Measurements from ENCODE around the gene SAMD3. TPM values are rescaled to one million over a fixed set of nuclear protein-coding genes. Genes with fewer than 3 reads are reported as not detected.

SAMD3 gene
- total and polyA plus RNA-seq, 2 of the 4 experiments (the other 2 are of a cell fraction) = 3.0 to 3.9 TPM

GRCh38 chr6:130211691-130212090 lies 11.1 kb downstream of the SAMD3 start:
- no peak overlapping the region for H3K9ac ChIP-seq (ENCODE audit: low read depth, low read length)
- H4K8ac ChIP-seq (ENCODE audit: low read depth in 2 of 2, low read length in 2 of 2) = no peak overlapping the region
- no peaks in the 10 kb centered on the region for H3K9me3 ChIP-seq (ENCODE audit: control insufficient read depth, insufficient read depth, low read length)
- in situ Hi-C loops (cut with MboI; ENCODE audit: low sequenced_read_pairs) (no loop called here), dilution Hi-C loops (cut with HindIII; ENCODE audit: low sequenced_read_pairs, unreplicated experiment) (no loop called here), intact Hi-C loops (cut with micrococcal nuclease) (no loop called here)
- H4K91ac ChIP-seq (ENCODE audit: insufficient read depth, low read depth, low read length) = no peak overlapping the region
- H3K14ac ChIP-seq (replicated peaks; ENCODE audit: low read depth, low read length) = no peak overlapping the region
- no TSS peak for BruUV-seq (replicated peaks)
- no peak overlapping the region for H3K18ac ChIP-seq (ENCODE audit: low read depth, low read length)
- no peaks in the 10 kb centered on the region for H3K36me3 ChIP-seq (ENCODE audit: control insufficient read depth, insufficient read depth, low read length)
- POLR2A ChIA-PET (ENCODE audit: unreplicated experiment) = no interaction called here
- H3K56ac ChIP-seq (ENCODE audit: extremely low read depth, insufficient read depth, low read length) = no peak overlapping the region
- no peak overlapping the region for H3K23ac ChIP-seq (ENCODE audit: low read depth, low read length)
- no peak overlapping the region for H2AFZ ChIP-seq (replicated peaks; ENCODE audit: low read length, poor library complexity)
- no peaks in the 10 kb centered on the region for H4K20me1 ChIP-seq (ENCODE audit: insufficient read depth, low read length)
- no peak overlapping the region for H4K5ac ChIP-seq (ENCODE audit: low read depth, low read length)
- no peaks in the 10 kb centered on the region; the same call in 1 of the 2 replicates for H3K27me3 ChIP-seq (ENCODE audit: control insufficient read depth, insufficient read depth, low read length)
- no peaks in the 10 kb centered on the region for H3K79me1 ChIP-seq (ENCODE audit: low read depth in 1 of 2, low read length in 2 of 2)
- H3K9me1 ChIP-seq (ENCODE audit: insufficient read depth, low read length) = no peaks in the 10 kb centered on the region
- no peak for TF ChIP-seq MAFK (IDR thresholded peaks at IDR 0.05; ENCODE audit: low read depth, low read length)
- no peak for TF ChIP-seq RFX5 (IDR thresholded peaks at IDR 0.05; ENCODE audit: low read depth, low read length)
- TF ChIP-seq POLR2A (IDR thresholded peaks at IDR 0.05; ENCODE audit: low read depth, low read length) = no peak
- TF ChIP-seq FOS (IDR thresholded peaks at IDR 0.05; ENCODE audit: low read depth, low read length) = no peak
- no peak for TF ChIP-seq BHLHE40 (IDR thresholded peaks at IDR 0.05; ENCODE audit: low read depth, low read length)
- TF ChIP-seq CHD1 (IDR thresholded peaks at IDR 0.05; ENCODE audit: low read depth, low read length) = no peak
- TF ChIP-seq RAD21 (IDR thresholded peaks at IDR 0.05; ENCODE audit: low read length) = no peak
- TF ChIP-seq SMC3 (IDR thresholded peaks at IDR 0.05; ENCODE audit: low read depth, low read length) = no peak
- no peak for TF ChIP-seq MAZ (IDR thresholded peaks at IDR 0.05; ENCODE audit: borderline replicate concordance, low read depth, low read length)
- TF ChIP-seq, protein P1, sequence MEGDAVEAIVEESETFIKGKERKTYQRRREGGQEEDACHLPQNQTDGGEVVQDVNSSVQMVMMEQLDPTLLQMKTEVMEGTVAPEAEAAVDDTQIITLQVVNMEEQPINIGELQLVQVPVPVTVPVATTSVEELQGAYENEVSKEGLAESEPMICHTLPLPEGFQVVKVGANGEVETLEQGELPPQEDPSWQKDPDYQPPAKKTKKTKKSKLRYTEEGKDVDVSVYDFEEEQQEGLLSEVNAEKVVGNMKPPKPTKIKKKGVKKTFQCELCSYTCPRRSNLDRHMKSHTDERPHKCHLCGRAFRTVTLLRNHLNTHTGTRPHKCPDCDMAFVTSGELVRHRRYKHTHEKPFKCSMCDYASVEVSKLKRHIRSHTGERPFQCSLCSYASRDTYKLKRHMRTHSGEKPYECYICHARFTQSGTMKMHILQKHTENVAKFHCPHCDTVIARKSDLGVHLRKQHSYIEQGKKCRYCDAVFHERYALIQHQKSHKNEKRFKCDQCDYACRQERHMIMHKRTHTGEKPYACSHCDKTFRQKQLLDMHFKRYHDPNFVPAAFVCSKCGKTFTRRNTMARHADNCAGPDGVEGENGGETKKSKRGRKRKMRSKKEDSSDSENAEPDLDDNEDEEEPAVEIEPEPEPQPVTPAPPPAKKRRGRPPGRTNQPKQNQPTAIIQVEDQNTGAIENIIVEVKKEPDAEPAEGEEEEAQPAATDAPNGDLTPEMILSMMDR (conservative IDR thresholded peaks at IDR 0.05; ENCODE audit: low read depth, low read length) = no peak
- TF ChIP-seq ELK1 (IDR thresholded peaks at IDR 0.05; ENCODE audit: borderline replicate concordance, low read depth, low read length) = no peak
- no peak for TF ChIP-seq CEBPB (IDR thresholded peaks at IDR 0.05; ENCODE audit: low read depth, low read length)
- no peak for TF ChIP-seq RCOR1 (IDR thresholded peaks at IDR 0.05; ENCODE audit: insufficient replicate concordance, low read length)
- no peak for TF ChIP-seq MXI1 (IDR thresholded peaks at IDR 0.05; ENCODE audit: borderline replicate concordance, low read depth, low read length)
- TF ChIP-seq NFE2L2 (IDR thresholded peaks at IDR 0.05; ENCODE audit: low read depth, low read length) = no peak
- TF ChIP-seq, protein P2, sequence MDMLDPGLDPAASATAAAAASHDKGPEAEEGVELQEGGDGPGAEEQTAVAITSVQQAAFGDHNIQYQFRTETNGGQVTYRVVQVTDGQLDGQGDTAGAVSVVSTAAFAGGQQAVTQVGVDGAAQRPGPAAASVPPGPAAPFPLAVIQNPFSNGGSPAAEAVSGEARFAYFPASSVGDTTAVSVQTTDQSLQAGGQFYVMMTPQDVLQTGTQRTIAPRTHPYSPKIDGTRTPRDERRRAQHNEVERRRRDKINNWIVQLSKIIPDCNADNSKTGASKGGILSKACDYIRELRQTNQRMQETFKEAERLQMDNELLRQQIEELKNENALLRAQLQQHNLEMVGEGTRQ (IDR thresholded peaks at IDR 0.05; ENCODE audit: low read depth, low read length) = no peak
- H3K4me3 ChIP-seq (ENCODE audit: insufficient read depth, low read depth, low read length) = no peak overlapping the region
- H2BK20ac ChIP-seq (ENCODE audit: low read depth, low read length) = no peak overlapping the region
- no peaks in the 10 kb centered on the region for H3K4me1 ChIP-seq (ENCODE audit: control insufficient read depth, insufficient read depth, low read length)
- no peak overlapping the region for H3K27ac ChIP-seq (ENCODE audit: insufficient read depth, low read length)
- ATAC-seq (ENCODE audit: low read depth) = no peak
- H3K4me2 ChIP-seq (ENCODE audit: low read depth, low read length) = no peak overlapping the region
- H2AK9ac ChIP-seq (replicated peaks; ENCODE audit: low read depth, low read length, poor library complexity) = no peak overlapping the region
- 75% methylated on average over 2 of the region's 3 CpGs; no CpG with 5 or more reads in 1 of the 2 experiments for WGBS, 2 experiments (ENCODE audit: extremely low coverage in 2 of 2, insufficient read length in 1 of 2)
- no peak overlapping the region for H3K4ac ChIP-seq (ENCODE audit: low read depth, low read length)
- H2BK5ac ChIP-seq (ENCODE audit: low read depth, low read length, poor library complexity, severe bottlenecking) = no peak overlapping the region
- CTCF ChIA-PET = no interaction called here
- no peak for DNase-seq
- H2BK15ac ChIP-seq (ENCODE audit: low read depth, low read length) = no peak overlapping the region
- H2AK5ac ChIP-seq (ENCODE audit: low read depth, low read length) = no peak overlapping the region
- no peak overlapping the region for H2BK120ac ChIP-seq (ENCODE audit: low read depth, low read length)
